Skin of body (tissue), 2 donors: ENCODE data around the gene COL18A1. TPM values are rescaled to one million over a fixed set of nuclear protein-coding genes. Genes with fewer than 3 reads are reported as not detected.
"Not testable (repeated sequence)": the region's sequence is repeated elsewhere in the genome, so short reads cannot be mapped to it uniquely, and the experiment has no call there.

Experiments
- DNase-seq: peaks from one replicate; lab custom pipeline; 2025; lab: John Stamatoyannopoulos, UW
- total RNA-seq: library from RNA; depleted of rRNA; stranded (reverse); fragments of >200 nt; gene quantifications from one replicate; pipeline ENCODE4 v1.2.3, GENCODE V29; 2014

Gene COL18A1
- total RNA-seq = 60.9 TPM

GRCh38 chr21:45404730-45405270 lies at the start of gene COL18A1:
Gene COL18A1 (plus strand): TSS chr21:45405165. CDS start chr21:45405231, 66 bp downstream.
- no peak for DNase-seq

- no peak for DNase-seq
Observed at GRCh38 chr21:45355573-45355972, 49.4 kb upstream of the COL18A1 start.

- no peak for DNase-seq
Observed at GRCh38 chr21:45356251-45356650, 48.7 kb upstream of the COL18A1 start.

- DNase-seq = no peak
Observed at GRCh38 chr21:45356653-45357435, 48.1 kb upstream of the COL18A1 start.

GRCh38 chr21:45357436-45358260 lies 47.3 kb upstream of the COL18A1 start:
- DNase-seq = peak; percentile 82

GRCh38 chr21:45358261-45358670 lies 46.7 kb upstream of the COL18A1 start:
- no peak for DNase-seq

GRCh38 chr21:45358711-45359310 lies 46.2 kb upstream of the COL18A1 start:
- no peak for DNase-seq

- DNase-seq = no peak
Observed at GRCh38 chr21:45359451-45360217, 45.3 kb upstream of the COL18A1 start.

- DNase-seq = no peak
Observed at GRCh38 chr21:45361033-45361997, 43.6 kb upstream of the COL18A1 start.

- no peak for DNase-seq
Observed at GRCh38 chr21:45362077-45362747, 42.8 kb upstream of the COL18A1 start.

GRCh38 chr21:45362748-45363145 lies 42.2 kb upstream of the COL18A1 start:
- DNase-seq = no peak

GRCh38 chr21:45363272-45363671 lies 41.7 kb upstream of the COL18A1 start:
- not testable (repeated sequence) for DNase-seq

- peak; percentile 90 for DNase-seq
Observed at GRCh38 chr21:45363921-45364467, 41.0 kb upstream of the COL18A1 start.

- DNase-seq = peak; percentile 22
Observed at GRCh38 chr21:45364468-45365185, 40.3 kb upstream of the COL18A1 start.

GRCh38 chr21:45365186-45365607 lies 39.8 kb upstream of the COL18A1 start:
- no peak for DNase-seq

GRCh38 chr21:45365608-45366241 lies 39.2 kb upstream of the COL18A1 start:
- DNase-seq = no peak

GRCh38 chr21:45366476-45366875 lies 38.5 kb upstream of the COL18A1 start:
- DNase-seq = no peak

GRCh38 chr21:45366931-45367401 lies 38.0 kb upstream of the COL18A1 start:
- no peak for DNase-seq
